Eye (tissue), 1 donor: ENCODE measurements around the gene INTS14.

ENCODE experiments used
- DNase-seq: peaks from one replicate; pipeline ENCODE4 v3.0.0-alpha.2; 2015

Gene INTS14

GRCh38 chr15:65529762-65530317 lies 81.1 kb downstream of the INTS14 start:
- DNase-seq: no peak
